ENCODE results near the gene TP53AIP1. TPM values are rescaled to one million over a fixed set of nuclear protein-coding genes. Genes with fewer than 3 reads are reported as not detected.

TP53AIP1 gene
- total and polyA plus RNA-seq, 9 of the 15 experiments (the other 6 are each of a cell fraction or from before 2014, with no cell fraction given) = not detected

GRCh38 chr11:128924104-128924503 is 18.6 kb downstream of the TP53AIP1 start:
- Histone ChIP-seq H3K79me2 (ENCODE audit: control insufficient read depth, insufficient read depth, low read length) (no peaks in the 10 kb centered on the region), H3K27ac (ENCODE audit: extremely low read depth, low read depth, low read length) (no peak overlapping the region), H3K4me1 (replicated peaks in 1 of 2; ENCODE audit: control insufficient read depth in 2 of 2, insufficient read depth in 2 of 2, low read length in 2 of 2) (no peaks in the 10 kb centered on the region), H3K9me3 (replicated peaks; ENCODE audit: control insufficient read depth, insufficient read depth, low read depth, low read length) (no peaks in the 10 kb centered on the region), H3K9ac (ENCODE audit: insufficient read depth in 1 of 2, low read depth in 2 of 2, low read length in 2 of 2) (no peak overlapping the region), H3K4me2 (ENCODE audit: insufficient read depth, low read length) (no peak overlapping the region), H2AFZ (ENCODE audit: low read depth, low read length) (no peak overlapping the region), H3K4me3 (no peak overlapping the region), H3K36me3 (ENCODE audit: control insufficient read depth, insufficient read depth, low read length) (no peaks in the 10 kb centered on the region), H4K20me1 (replicated peaks; ENCODE audit: control insufficient read depth, insufficient read depth, low read length) (no peaks in the 10 kb centered on the region), H3K27me3 (ENCODE audit: control insufficient read depth in 2 of 2, insufficient read depth in 2 of 2, low read length in 2 of 2) (peaks cover 0 to 22% of the 10 kb centered on the region in 2 experiments; a peak in 3 of 5 replicates), H3K9me1 (ENCODE audit: control insufficient read depth, insufficient read depth, low read length) (no peaks in the 10 kb centered on the region)
- intact Hi-C loops (cut with micrococcal nuclease) (no loop called here), in situ Hi-C loops (cut with MboI) (no loop called here)
- ChIA-PET POLR2A (no interaction called here), CTCF (ENCODE audit: low intra/inter-chr PET ratio) (no interaction called here)
- ATAC-seq = no peak
- BruUV-seq (replicated peaks) = no TSS peak
- no peak for DNase-seq (ENCODE audit: extremely low read depth in 1 of 4, low spot score in 3 of 4)
- WGBS (ENCODE audit: insufficient coverage, low coverage, missing lambda C conversion rate) = 0% methylated on average over 7 of the region's 7 CpGs
- no peak for TF ChIP-seq ZNF407 (IDR thresholded peaks at IDR 0.05; ENCODE audit: low read depth)
- TF ChIP-seq EZH2 (IDR thresholded peaks at IDR 0.05; ENCODE audit: borderline replicate concordance, low read depth, low read length) = no peak
- no peak for TF ChIP-seq PRMT5 (CRISPR knock-in tag; IDR thresholded peaks at IDR 0.05)
- TF ChIP-seq RHOXF2B (CRISPR knock-in tag; conservative IDR thresholded peaks at IDR 0.05) = no peak
- no peak for TF ChIP-seq KLF16 (IDR thresholded peaks at IDR 0.05)
- no peak for FAIRE-seq

All from K562 (cell line).